ENCODE results near the gene MERTK.

DNA sequence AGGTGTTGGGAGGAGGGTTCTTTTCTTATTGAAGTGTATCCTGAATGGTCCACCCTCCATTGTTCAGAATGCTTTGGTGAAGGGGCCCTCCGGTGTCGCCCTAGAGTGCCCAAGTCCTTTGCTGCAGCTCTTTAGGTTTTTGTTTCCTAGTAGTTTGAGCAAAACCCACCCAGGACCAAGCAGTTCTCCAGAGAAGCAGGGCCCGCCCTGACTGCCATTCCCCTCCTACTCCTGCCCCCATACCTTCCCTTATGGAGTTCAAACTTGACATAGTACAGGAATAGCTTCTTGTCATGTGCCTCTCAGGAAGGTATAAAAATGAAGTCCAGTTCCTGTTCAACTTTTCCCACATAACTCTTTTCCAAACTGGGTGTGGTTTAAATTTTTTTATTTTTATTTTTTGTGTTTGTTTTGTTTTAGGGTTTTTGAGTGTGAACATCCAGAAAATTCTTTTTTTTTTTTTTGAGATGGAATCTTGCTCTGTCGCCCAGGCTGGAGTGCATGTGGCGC lies 5.6 kb downstream of the MERTK start:
- TF ChIP-seq, protein P1, sequence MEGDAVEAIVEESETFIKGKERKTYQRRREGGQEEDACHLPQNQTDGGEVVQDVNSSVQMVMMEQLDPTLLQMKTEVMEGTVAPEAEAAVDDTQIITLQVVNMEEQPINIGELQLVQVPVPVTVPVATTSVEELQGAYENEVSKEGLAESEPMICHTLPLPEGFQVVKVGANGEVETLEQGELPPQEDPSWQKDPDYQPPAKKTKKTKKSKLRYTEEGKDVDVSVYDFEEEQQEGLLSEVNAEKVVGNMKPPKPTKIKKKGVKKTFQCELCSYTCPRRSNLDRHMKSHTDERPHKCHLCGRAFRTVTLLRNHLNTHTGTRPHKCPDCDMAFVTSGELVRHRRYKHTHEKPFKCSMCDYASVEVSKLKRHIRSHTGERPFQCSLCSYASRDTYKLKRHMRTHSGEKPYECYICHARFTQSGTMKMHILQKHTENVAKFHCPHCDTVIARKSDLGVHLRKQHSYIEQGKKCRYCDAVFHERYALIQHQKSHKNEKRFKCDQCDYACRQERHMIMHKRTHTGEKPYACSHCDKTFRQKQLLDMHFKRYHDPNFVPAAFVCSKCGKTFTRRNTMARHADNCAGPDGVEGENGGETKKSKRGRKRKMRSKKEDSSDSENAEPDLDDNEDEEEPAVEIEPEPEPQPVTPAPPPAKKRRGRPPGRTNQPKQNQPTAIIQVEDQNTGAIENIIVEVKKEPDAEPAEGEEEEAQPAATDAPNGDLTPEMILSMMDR (IDR thresholded peaks at IDR 0.05), result no peak
- no peak for TF ChIP-seq POLR2A (IDR thresholded peaks at IDR 0.05)
